NCI-H446 (cell line): Measurements from ENCODE around the gene LLPH.
A peak's percentile ranks its signal among the peaks of the same experiment; 100 is the strongest.

Source experiments
- DNase-seq, 2 experiments: peaks; one replicate each; lab custom pipeline; 2025; lab: John Stamatoyannopoulos, UW

LLPH gene

GRCh38 chr12:66142826-66143225 is 12.3 kb upstream of the LLPH start:
- no peak for DNase-seq

DNA sequence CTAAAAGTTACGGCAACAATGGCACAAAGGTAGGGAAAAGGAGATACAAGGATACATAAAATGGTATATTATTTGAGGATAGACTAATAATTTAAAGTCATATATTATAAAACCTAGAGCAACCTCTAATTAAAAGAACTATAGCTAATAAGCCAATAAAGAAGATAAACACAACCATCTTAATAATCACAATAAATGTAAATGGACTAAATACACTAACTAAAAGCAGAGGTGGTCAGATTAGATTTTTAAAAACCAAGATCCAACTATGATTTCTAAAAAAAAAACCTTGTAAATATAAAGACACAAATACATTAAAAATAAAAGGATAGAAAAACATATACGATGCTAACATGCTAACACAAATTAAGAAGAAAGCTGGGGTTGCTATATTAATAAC is 10.7 kb upstream of the LLPH start:
- no peak for DNase-seq

- no peak for DNase-seq
These were observed 10.2 kb upstream of the LLPH start for GRCh38 chr12:66140731-66141130.

DNA sequence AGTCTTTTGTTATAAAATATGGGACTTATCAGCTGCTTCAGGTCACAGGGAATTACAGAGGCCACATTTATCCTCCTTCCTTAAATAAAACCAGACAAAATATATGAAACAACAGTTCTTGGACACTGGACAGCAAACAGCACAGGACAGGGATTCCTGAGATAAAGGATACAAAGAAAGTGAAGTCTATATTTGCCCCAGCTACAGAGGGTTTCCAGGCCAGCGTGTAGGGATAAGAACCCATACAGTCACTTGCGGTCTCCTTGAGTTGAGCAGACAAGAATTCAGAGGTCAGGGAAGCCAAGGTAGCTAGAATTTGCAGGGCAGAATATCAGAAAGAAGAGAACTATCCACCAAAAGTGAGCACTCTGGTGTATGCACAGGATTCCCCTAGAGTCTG is 8.8 kb upstream of the LLPH start:
- no peak for DNase-seq

GRCh38 chr12:66137937-66138336 is 7.4 kb upstream of the LLPH start:
- DNase-seq, result no peak

GRCh38 chr12:66132408-66132807 is 1.9 kb upstream of the LLPH start:
- no peak for DNase-seq

DNA sequence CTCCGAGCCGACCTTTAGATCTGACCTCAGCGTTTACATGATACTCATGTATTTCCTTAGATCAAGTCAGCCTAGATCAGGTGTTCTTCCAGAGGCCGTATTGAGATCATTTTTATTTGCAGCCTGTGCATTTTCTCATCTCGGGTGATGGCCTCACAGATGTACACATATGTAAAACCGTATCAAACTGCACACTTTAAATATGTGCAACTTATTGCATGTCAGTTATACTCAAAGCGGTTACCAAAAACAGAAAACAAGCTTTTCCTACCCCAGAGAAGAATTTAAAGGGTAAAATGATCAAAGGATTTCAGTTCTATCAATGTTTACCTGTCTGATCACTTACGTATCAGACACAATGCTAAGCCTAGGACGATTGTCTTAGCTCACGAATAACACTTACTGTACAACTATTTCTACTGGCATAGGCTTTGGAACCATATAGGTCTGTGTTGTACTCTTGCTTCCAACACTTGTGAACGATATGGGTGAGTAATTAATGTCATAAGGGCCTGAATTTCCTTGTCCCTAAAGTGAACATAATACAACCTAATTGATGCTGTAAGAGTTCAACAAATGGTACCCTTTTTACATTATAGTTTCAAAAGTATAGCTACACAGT is 628 bp upstream of the LLPH start:
- DNase-seq, result no peak

GRCh38 chr12:66129934-66130266 is 650 bp downstream of the LLPH start:
- DNase-seq, result no peak

GRCh38 chr12:66127650-66128049 is 2.9 kb downstream of the LLPH start:
- DNase-seq, result no peak

DNA sequence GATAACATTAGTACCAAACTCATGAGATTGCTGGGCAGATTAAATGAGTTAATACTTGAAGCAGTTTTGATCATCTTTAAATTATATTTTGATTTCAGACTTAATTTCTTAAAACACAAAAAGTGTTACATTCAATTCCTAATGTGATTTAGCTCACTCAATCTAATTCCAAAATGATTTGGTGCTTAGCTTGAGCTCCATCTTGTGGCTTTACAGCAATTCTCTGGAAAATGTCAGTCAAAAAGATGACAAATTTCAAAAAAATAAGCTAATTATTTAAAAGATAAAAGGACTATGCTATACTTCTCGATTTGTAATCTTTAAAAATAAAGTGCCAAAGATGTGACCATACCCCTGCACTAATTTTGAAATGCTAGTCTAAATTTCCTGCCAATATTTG is 10.1 kb downstream of the LLPH start:
- no peak for DNase-seq

- no peak for DNase-seq
These were observed 10.7 kb downstream of the LLPH start for GRCh38 chr12:66119870-66120241.

- DNase-seq, result peak in 1 of 2 experiments; percentile 36
These were observed 11.2 kb downstream of the LLPH start for GRCh38 chr12:66119229-66119869.

GRCh38 chr12:66118240-66118891 is 12.2 kb downstream of the LLPH start:
- DNase-seq, result no peak

DNA sequence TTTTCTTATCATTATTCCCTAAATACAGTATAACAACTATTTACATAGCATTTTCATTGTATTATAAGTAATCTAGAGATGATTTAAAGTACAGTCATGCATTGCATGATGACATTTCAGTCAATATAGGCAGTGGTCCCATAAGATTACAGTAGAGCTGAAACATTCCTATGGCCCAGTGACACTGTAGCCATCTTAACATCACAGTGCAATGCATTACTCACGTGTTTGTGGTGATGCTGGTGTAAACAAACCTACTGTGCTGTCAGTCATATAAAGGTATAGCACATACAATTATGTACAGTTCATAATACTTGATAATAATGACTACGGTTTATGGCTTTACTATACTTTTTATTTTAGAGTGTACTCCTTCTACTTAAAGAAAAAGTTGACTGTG is 13.3 kb downstream of the LLPH start:
- DNase-seq, result no peak

DNA sequence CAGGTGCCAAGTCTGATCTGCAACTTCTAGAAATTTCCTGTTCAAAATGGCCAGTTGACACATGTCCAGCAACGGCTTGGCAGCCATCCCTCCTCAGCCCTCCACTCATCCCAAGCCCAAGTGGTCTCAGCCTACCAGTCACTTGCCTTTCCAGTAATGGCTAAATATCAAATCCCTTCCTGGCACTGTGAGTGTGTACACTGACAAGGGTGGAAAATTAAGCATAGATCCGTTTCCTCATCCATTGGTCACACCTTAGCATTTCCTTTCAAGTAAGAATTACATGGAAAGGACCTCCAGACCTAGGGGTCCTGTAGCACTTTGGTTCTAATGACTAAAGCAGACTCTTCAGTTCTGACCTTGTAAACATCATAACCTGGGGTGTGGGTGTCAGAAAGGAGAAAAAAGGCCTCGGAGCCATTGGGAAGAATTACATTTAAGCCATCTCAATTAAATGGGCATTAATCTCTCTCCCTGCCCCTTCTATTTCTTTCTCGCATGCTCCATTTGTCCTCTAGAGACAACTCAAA is 15.4 kb downstream of the LLPH start:
- DNase-seq, result no peak

DNA sequence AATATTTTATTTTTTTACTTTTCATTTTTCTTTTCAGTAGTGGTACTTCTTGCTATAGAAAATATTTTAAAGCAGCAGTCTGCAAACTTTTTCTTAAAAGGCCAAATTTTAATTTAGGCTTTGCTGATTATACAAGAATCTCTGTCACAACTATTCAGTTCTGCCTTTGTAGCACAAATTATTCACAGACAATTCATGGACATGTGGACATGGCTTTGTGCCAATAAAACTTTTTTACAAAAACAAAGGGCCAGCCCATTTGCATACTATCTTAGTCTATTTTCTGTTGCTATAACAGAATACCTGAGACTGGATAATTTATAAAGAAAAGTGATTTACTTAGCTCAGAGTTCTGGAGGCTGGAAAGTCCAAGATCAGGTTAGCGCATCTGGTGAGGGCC is 17.1 kb downstream of the LLPH start:
- DNase-seq, result no peak

GRCh38 chr12:66111605-66112004 is 18.9 kb downstream of the LLPH start:
- no peak for DNase-seq

DNA sequence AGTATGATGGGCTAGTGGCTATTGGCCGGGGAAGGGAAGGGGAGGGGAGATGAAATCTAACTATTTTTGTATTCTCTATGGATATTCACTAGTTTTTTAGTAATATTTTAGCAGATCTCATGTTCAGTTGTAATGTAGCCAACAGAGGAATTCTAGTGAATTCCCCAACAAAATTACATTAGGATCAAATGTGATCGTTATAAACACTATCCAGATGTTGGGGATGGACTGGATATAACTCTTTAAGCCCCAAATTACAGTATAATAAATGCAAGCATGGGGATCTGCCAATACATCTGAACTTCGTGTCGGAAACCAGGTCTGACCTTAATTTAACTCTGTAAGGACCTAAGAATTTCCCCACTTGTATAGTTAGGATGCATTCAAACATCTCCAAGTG is 21.5 kb downstream of the LLPH start:
- DNase-seq, result no peak

DNA sequence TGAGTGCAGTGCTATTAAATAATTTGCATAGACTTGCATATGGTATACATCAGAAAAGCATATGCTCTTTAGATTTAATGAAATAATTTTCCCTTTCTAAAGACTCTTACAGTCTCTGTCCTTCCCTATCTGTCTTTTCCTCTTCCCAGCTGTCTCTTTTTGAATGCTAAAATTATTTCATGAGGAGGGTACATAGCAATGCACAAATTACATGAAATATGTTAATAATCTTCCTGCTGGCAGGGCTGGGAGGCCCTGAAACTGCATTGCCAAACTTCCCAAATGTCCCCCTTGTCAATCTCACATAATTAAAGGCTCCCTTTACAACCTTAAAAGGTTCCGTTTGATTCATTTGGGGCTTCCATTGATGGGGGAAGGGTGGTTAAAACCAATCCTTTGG is 22.2 kb downstream of the LLPH start:
- DNase-seq, result no peak

DNA sequence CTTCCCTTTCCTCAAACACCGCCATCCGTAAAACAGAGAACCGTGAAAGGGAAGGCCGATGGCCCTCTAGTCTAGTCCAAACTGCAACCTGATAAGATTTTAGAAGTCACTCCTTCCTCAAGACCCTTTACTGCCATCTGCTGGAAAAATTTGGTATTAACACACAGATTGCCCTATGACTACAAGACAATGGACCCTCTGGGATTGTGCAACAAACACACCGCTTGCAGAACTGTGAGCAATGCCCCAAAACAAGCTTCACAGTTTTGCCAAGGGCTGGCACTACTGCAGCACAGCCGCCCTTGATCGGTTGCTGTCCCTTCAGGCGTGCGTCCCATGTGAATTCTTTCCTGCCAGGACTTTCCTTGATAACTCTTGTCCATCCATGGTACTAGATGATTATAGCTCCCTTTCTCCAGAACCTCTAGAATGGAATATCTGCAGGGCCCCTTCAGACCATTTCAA is 23.1 kb downstream of the LLPH start:
- DNase-seq, result peak; percentile 76 to 91

GRCh38 chr12:66103016-66103913 is 27.3 kb downstream of the LLPH start:
- no peak for DNase-seq

DNA sequence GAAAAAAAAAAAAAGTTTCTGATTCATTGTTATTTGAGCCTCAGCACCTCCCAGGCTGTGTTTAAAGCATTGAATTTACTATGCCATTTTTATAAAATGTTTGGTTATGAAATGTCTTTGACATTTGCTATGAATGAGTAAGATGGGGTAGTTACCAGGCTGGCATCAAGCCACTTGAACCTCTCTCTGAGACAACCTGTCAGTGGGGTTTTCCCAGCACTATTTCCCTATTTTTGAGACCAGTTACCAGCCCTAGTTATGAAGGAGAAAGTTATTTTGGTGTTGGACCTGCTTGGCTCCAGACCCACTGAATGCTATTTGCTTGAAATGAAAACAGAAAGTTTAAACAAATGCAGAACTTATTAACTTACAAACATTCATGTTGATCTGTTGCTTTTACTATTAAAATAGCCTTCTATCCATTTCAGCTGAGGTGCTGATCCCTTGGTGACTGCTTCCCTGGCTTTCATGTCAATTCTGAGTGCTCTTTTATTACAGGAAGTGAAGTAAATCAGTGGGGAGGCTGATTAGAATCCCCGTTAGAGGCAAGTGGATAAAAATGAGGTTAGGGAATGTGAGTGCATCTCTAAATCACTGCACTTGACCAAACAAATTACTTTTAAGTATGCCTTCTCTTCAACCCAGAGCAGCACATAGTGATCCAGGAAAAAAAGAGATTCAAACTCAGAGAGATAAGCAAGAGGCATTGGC is 37.8 kb downstream of the LLPH start:
- no peak for DNase-seq
